GM19043 (cell line): ENCODE data around the gene DAND5.

ENCODE experiments used
- ATAC-seq: cut with Tn5 transposase; IDR thresholded peaks from one replicate; pipeline ENCODE4 v1.9.1; 2021; ENCODE audit warnings: low read depth; ENCODE audit not compliant: unreplicated experiment

Gene DAND5

GRCh38 chr19:13019332-13019731 lies 50.0 kb downstream of the DAND5 start:
- no peak for ATAC-seq

GRCh38 chr19:13020002-13020414 lies 50.6 kb downstream of the DAND5 start:
- ATAC-seq: no peak

- ATAC-seq: no peak
These were observed 52.9 kb downstream of the DAND5 start for GRCh38 chr19:13022111-13022858.

- no peak for ATAC-seq
These were observed 53.7 kb downstream of the DAND5 start for GRCh38 chr19:13022859-13023636.

GRCh38 chr19:13023656-13024055 lies 54.3 kb downstream of the DAND5 start:
- no peak for ATAC-seq
